ENCODE results near the gene SLC1A2. TPM values are rescaled to one million over a fixed set of nuclear protein-coding genes. Genes with fewer than 3 reads are reported as not detected.
A peak's percentile ranks its signal among the peaks of the same experiment; 100 is the strongest.

The SLC1A2 gene
- total and polyA plus RNA-seq, 4 donors, result 0.35 to 17.0 (median 1.1) TPM

DNA sequence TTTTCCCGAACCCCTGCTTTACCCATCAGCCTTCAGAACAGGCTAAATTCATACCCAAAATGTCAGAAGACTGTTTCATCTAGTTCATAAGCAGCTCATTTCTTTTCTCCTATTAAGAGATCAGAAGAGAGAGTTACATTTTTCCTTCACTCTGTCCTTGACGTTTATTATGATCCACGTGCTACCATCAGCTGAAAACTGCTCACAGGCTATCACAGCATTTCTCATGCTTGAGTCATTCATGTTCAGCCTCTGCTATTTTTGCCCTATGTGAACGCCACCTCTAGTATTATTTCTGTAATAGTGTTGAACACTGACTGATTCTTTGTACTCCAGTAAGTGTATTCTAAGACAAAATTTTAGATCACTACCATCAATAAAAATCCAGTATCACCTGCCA, 51.9 kb downstream of the SLC1A2 start:
- TF ChIP-seq, protein P1, sequence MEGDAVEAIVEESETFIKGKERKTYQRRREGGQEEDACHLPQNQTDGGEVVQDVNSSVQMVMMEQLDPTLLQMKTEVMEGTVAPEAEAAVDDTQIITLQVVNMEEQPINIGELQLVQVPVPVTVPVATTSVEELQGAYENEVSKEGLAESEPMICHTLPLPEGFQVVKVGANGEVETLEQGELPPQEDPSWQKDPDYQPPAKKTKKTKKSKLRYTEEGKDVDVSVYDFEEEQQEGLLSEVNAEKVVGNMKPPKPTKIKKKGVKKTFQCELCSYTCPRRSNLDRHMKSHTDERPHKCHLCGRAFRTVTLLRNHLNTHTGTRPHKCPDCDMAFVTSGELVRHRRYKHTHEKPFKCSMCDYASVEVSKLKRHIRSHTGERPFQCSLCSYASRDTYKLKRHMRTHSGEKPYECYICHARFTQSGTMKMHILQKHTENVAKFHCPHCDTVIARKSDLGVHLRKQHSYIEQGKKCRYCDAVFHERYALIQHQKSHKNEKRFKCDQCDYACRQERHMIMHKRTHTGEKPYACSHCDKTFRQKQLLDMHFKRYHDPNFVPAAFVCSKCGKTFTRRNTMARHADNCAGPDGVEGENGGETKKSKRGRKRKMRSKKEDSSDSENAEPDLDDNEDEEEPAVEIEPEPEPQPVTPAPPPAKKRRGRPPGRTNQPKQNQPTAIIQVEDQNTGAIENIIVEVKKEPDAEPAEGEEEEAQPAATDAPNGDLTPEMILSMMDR (IDR thresholded peaks at IDR 0.05; ENCODE audit: control extremely low read depth, extremely low read depth), result no peak
- 74 to 88% methylated on average over 4 of the region's 4 CpGs for WGBS, 2 donors
- Histone ChIP-seq H3K9ac (ENCODE audit: insufficient read depth in 1 of 2, low read length in 2 of 2) (no peak overlapping the region), H3K4me1 (ENCODE audit: control insufficient read depth in 5 of 5, insufficient read depth in 5 of 5, low read length in 5 of 5) (peaks cover 0 to 12% (median 4%) of the 10 kb centered on the region in 5 donors), H3K27ac (ENCODE audit: low read depth in 1 of 2, low read length in 1 of 2) (peak overlapping the region in 1 of 2 donors; percentile 92), H3K36me3 (ENCODE audit: control insufficient read depth in 4 of 4, insufficient read depth in 4 of 4, low read length in 4 of 4) (no peaks in the 10 kb centered on the region), H3K9me3 (ENCODE audit: control insufficient read depth in 4 of 4, insufficient read depth in 3 of 4, low read length in 3 of 4) (no peaks in the 10 kb centered on the region), H3K4me3 (no peak overlapping the region), H3K27me3 (ENCODE audit: control insufficient read depth in 3 of 3, insufficient read depth in 3 of 3, low read length in 2 of 3) (no peaks in the 10 kb centered on the region)
- no peak for ATAC-seq (ENCODE audit: insufficient read depth, low FRiP score)
- no peak for DNase-seq

DNA sequence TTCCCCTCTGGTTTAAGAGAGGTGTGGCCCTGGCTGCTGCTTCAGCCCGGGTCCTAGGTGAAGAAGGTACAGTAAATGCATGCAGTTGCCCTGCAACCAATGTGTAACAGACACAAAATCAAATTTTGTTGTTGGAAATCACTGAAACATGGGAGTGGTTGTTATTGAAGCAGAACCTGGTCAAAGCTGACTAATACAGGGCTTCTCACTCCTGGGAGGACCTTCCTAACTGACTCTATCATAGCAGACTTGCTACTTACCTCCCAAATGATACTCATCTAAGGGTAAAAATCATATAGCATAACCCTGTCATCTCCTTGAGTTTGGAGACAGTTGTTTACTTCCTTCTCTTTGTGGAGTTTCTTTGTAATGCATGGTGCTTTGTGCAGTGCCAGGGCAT, 52.6 kb downstream of the SLC1A2 start:
- DNase-seq, result no peak
- 67 to 76% methylated on average over 1 of the region's 1 CpG for WGBS, 2 donors
- Histone ChIP-seq H3K9ac (ENCODE audit: insufficient read depth in 1 of 2, low read length in 2 of 2) (no peak overlapping the region), H3K27ac (ENCODE audit: low read depth in 1 of 2, low read length in 1 of 2) (peak overlapping the region in 1 of 2 donors; percentile 92), H3K36me3 (ENCODE audit: control insufficient read depth in 4 of 4, insufficient read depth in 4 of 4, low read length in 4 of 4) (no peaks in the 10 kb centered on the region), H3K27me3 (ENCODE audit: control insufficient read depth in 3 of 3, insufficient read depth in 3 of 3, low read length in 2 of 3) (no peaks in the 10 kb centered on the region), H3K4me3 (no peak overlapping the region), H3K9me3 (ENCODE audit: control insufficient read depth in 4 of 4, insufficient read depth in 3 of 4, low read length in 3 of 4) (no peaks in the 10 kb centered on the region), H3K4me1 (ENCODE audit: control insufficient read depth in 5 of 5, insufficient read depth in 5 of 5, low read length in 5 of 5) (peaks cover 0 to 12% (median 4%) of the 10 kb centered on the region in 5 donors)
- no peak for ATAC-seq (ENCODE audit: insufficient read depth, low FRiP score)
- TF ChIP-seq, protein P1 (IDR thresholded peaks at IDR 0.05; ENCODE audit: control extremely low read depth, extremely low read depth), result no peak

DNA sequence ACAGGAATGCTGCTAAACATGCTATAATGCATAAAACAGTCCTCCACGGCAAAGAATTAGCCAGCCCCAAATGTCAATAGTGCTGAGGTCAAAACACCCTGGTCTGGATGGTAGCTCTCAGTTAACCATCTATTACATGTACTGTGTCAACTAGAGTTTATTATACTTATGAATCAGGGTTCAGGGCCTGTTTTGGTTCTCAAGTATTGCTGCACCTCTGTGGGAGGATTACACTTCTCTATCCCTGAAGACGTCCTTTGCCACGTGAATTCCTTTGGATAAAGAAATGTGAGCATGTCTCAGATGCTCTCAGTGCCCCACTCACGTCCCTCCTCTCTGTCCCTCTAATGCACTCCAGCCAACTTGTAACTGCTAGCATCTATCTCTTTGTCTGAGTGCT, 53.4 kb downstream of the SLC1A2 start:
- no peaks in the 10 kb centered on the region for H3K27me3 ChIP-seq (ENCODE audit: control insufficient read depth in 3 of 3, insufficient read depth in 3 of 3, low read length in 2 of 3)
- 54 to 85% methylated on average over 4 of the region's 4 CpGs for WGBS, 2 donors
- TF ChIP-seq, protein P1 (IDR thresholded peaks at IDR 0.05; ENCODE audit: control extremely low read depth, extremely low read depth), result no peak

DNA sequence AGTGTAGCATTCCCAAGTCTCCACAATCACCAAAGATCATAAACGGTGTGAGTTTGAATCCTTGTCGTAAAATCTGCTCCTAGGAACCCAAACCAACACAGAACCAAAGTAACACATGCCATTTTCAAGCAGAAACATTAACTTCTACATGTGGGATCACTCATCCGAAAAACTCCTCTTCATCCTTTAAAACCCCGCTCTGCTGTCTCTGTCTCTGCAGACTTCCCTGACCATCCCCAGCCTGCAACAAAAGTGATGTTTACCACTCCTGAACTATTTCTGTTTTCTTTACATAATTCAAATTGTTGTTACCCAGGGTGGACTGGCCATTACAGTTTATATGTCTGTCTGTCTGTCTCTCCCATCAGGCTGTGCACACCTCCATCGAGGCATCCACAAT, 54.0 kb downstream of the SLC1A2 start:
- no peaks in the 10 kb centered on the region for H3K9me3 ChIP-seq (ENCODE audit: control insufficient read depth in 4 of 4, insufficient read depth in 3 of 4, low read length in 3 of 4)
- no peaks in the 10 kb centered on the region for H3K36me3 ChIP-seq (ENCODE audit: control insufficient read depth in 4 of 4, insufficient read depth in 4 of 4, low read length in 4 of 4)
- WGBS, 2 donors, result 91 to 96% methylated on average over 5 of the region's 5 CpGs
- DNase-seq (no peak), ATAC-seq (ENCODE audit: insufficient read depth, low FRiP score) (no peak)
- H3K9ac ChIP-seq (ENCODE audit: insufficient read depth in 1 of 2, low read length in 2 of 2), result no peak overlapping the region
- peaks cover 0 to 12% (median 4%) of the 10 kb centered on the region in 5 donors for H3K4me1 ChIP-seq (ENCODE audit: control insufficient read depth in 5 of 5, insufficient read depth in 5 of 5, low read length in 5 of 5)
- H3K4me3 ChIP-seq, result no peak overlapping the region
- H3K27ac ChIP-seq (ENCODE audit: low read depth in 1 of 2, low read length in 1 of 2), result no peak overlapping the region
- H3K27me3 ChIP-seq (ENCODE audit: control insufficient read depth in 3 of 3, insufficient read depth in 3 of 3, low read length in 2 of 3), result no peaks in the 10 kb centered on the region
- TF ChIP-seq, protein P1 (IDR thresholded peaks at IDR 0.05; ENCODE audit: control extremely low read depth, extremely low read depth), result no peak

More for the DNA sequence above, 53.4 kb downstream of the SLC1A2 start:
- H3K9ac ChIP-seq (ENCODE audit: insufficient read depth in 1 of 2, low read length in 2 of 2), result no peak overlapping the region
- H3K36me3 ChIP-seq (ENCODE audit: control insufficient read depth in 4 of 4, insufficient read depth in 4 of 4, low read length in 4 of 4), result no peaks in the 10 kb centered on the region
- no peak overlapping the region for H3K4me3 ChIP-seq
- H3K4me1 ChIP-seq (ENCODE audit: control insufficient read depth in 5 of 5, insufficient read depth in 5 of 5, low read length in 5 of 5), result peaks cover 0 to 12% (median 4%) of the 10 kb centered on the region in 5 donors
- DNase-seq (no peak), ATAC-seq (ENCODE audit: insufficient read depth, low FRiP score) (no peak)
- H3K9me3 ChIP-seq (ENCODE audit: control insufficient read depth in 4 of 4, insufficient read depth in 3 of 4, low read length in 3 of 4), result no peaks in the 10 kb centered on the region
- H3K27ac ChIP-seq (ENCODE audit: low read depth in 1 of 2, low read length in 1 of 2), result peak overlapping the region in 1 of 2 donors; percentile 92

All from lung (tissue), 12 donors.